ENCODE data around the gene GRIN2B.

GRIN2B gene

GRCh38 chr12:14007639-14008038 is 26.2 kb upstream of the GRIN2B start:
- TF ChIP-seq TAF1 (IDR thresholded peaks at IDR 0.05; ENCODE audit: borderline replicate concordance, insufficient read depth, low read length) (no peak), SIN3A (IDR thresholded peaks at IDR 0.05; ENCODE audit: borderline replicate concordance, insufficient read depth, low read length) (no peak), REST (IDR thresholded peaks at IDR 0.05; ENCODE audit: insufficient read depth in 1 of 2, low read depth in 2 of 2, low read length in 2 of 2) (no peak), FOXP2 (optimal IDR thresholded peaks at IDR 0.05; ENCODE audit: borderline replicate concordance, extremely low read depth, extremely low read length, insufficient read depth) (no peak), POLR2AphosphoS5 (IDR thresholded peaks at IDR 0.05; ENCODE audit: low read depth, low read length) (no peak)

- no peak for TF ChIP-seq POLR2AphosphoS5 (IDR thresholded peaks at IDR 0.05; ENCODE audit: low read depth, low read length)
- TF ChIP-seq REST (IDR thresholded peaks at IDR 0.05; ENCODE audit: insufficient read depth in 1 of 2, low read depth in 2 of 2, low read length in 2 of 2), result no peak
- TF ChIP-seq TAF1 (IDR thresholded peaks at IDR 0.05; ENCODE audit: borderline replicate concordance, insufficient read depth, low read length), result no peak
- TF ChIP-seq SIN3A (IDR thresholded peaks at IDR 0.05; ENCODE audit: borderline replicate concordance, insufficient read depth, low read length), result no peak
- no peak for TF ChIP-seq FOXP2 (optimal IDR thresholded peaks at IDR 0.05; ENCODE audit: borderline replicate concordance, extremely low read depth, extremely low read length, insufficient read depth)
Measured at GRCh38 chr12:13992585-13992984, 11.2 kb upstream of the GRIN2B start.

GRCh38 chr12:13992106-13992505 is 10.7 kb upstream of the GRIN2B start:
- TF ChIP-seq REST (IDR thresholded peaks at IDR 0.05; ENCODE audit: insufficient read depth in 1 of 2, low read depth in 2 of 2, low read length in 2 of 2), result no peak
- no peak for TF ChIP-seq SIN3A (IDR thresholded peaks at IDR 0.05; ENCODE audit: borderline replicate concordance, insufficient read depth, low read length)
- TF ChIP-seq FOXP2 (optimal IDR thresholded peaks at IDR 0.05; ENCODE audit: borderline replicate concordance, extremely low read depth, extremely low read length, insufficient read depth), result no peak
- TF ChIP-seq POLR2AphosphoS5 (IDR thresholded peaks at IDR 0.05; ENCODE audit: low read depth, low read length), result no peak
- TF ChIP-seq TAF1 (IDR thresholded peaks at IDR 0.05; ENCODE audit: borderline replicate concordance, insufficient read depth, low read length), result no peak

GRCh38 chr12:13986031-13986430 is 4.6 kb upstream of the GRIN2B start:
- no peak for TF ChIP-seq FOXP2 (optimal IDR thresholded peaks at IDR 0.05; ENCODE audit: borderline replicate concordance, extremely low read depth, extremely low read length, insufficient read depth)
- no peak for TF ChIP-seq REST (IDR thresholded peaks at IDR 0.05; ENCODE audit: insufficient read depth in 1 of 2, low read depth in 2 of 2, low read length in 2 of 2)
- no peak for TF ChIP-seq POLR2AphosphoS5 (IDR thresholded peaks at IDR 0.05; ENCODE audit: low read depth, low read length)
- no peak for TF ChIP-seq TAF1 (IDR thresholded peaks at IDR 0.05; ENCODE audit: borderline replicate concordance, insufficient read depth, low read length)
- no peak for TF ChIP-seq SIN3A (IDR thresholded peaks at IDR 0.05; ENCODE audit: borderline replicate concordance, insufficient read depth, low read length)

GRCh38 chr12:13981990-13982389 is 588 bp upstream of the GRIN2B start:
- TF ChIP-seq SIN3A (IDR thresholded peaks at IDR 0.05; ENCODE audit: borderline replicate concordance, insufficient read depth, low read length) (no peak), TAF1 (IDR thresholded peaks at IDR 0.05; ENCODE audit: borderline replicate concordance, insufficient read depth, low read length) (no peak), FOXP2 (optimal IDR thresholded peaks at IDR 0.05; ENCODE audit: borderline replicate concordance, extremely low read depth, extremely low read length, insufficient read depth) (no peak), POLR2AphosphoS5 (IDR thresholded peaks at IDR 0.05; ENCODE audit: low read depth, low read length) (no peak), REST (IDR thresholded peaks at IDR 0.05; ENCODE audit: insufficient read depth in 1 of 2, low read depth in 2 of 2, low read length in 2 of 2) (no peak)

All from PFSK-1 (cell line).